Keratinocyte (primary cell): ENCODE results near the gene RAB4B. TPM values are rescaled to one million over a fixed set of nuclear protein-coding genes. Genes with fewer than 3 reads are reported as not detected.
"Not testable (repeated sequence)": the region's sequence is repeated elsewhere in the genome, so short reads cannot be mapped to it uniquely, and the experiment has no call there.

Experiments used
- DNase-seq: peaks from one replicate; pipeline ENCODE4 v3.0.0-alpha.2; 2011; ENCODE audit warnings: low read depth, missing footprints, low spot score
- FAIRE-seq: peaks from 2 replicates; lab custom pipeline; 2011; peaks lifted over from hg19 to GRCh38; lab: Jason Lieb, UNC
- H2AFZ ChIP-seq: 2 replicates; pipeline ENCODE4 v1.6.0; 2012; ENCODE audit warnings: low read length, control low read depth, inconsistent platforms; ENCODE audit not compliant: control insufficient read depth
- H3K27ac ChIP-seq: 2 replicates; pipeline ENCODE4 v1.5.1; 2011; ENCODE audit warnings: low read length; ENCODE audit not compliant: control insufficient read depth, insufficient read depth
- H3K27me3 ChIP-seq: 3 replicates; pipeline ENCODE4 v1.6.0; 2011; ENCODE audit warnings: low read length; ENCODE audit not compliant: control insufficient read depth, insufficient read depth; ENCODE audit errors: extremely low read depth
- H3K36me3 ChIP-seq, 2 experiments: 2 replicates in 1 of 2; 3 replicates in 1 of 2; pipeline ENCODE4 v1.5.1; 2011; ENCODE audit warnings: low read length in 2 of 2, mild to moderate bottlenecking in 1 of 2; ENCODE audit not compliant: control insufficient read depth in 2 of 2, insufficient read depth in 2 of 2; ENCODE audit errors: extremely low read depth in 1 of 2
- H3K4me1 ChIP-seq: 3 replicates; pipeline ENCODE4 v1.5.1; 2011; ENCODE audit warnings: low read length; ENCODE audit not compliant: control insufficient read depth, insufficient read depth; ENCODE audit errors: extremely low read depth
- H3K4me2 ChIP-seq: 3 replicates; pipeline ENCODE4 v1.6.0; 2011; ENCODE audit warnings: low read depth, low read length; ENCODE audit not compliant: control insufficient read depth, insufficient read depth; ENCODE audit errors: extremely low read depth
- H3K4me3 ChIP-seq, 3 experiments: fragments of 200-600 bp in 1 of 3; sonication (generic) in 1 of 3; 2 replicates in 2 of 3; 3 replicates in 1 of 3; pipeline ENCODE4 v1.5.1; 2011 to 2016; ENCODE audit warnings: low read length in 3 of 3, mild to moderate bottlenecking in 3 of 3, control low read depth in 2 of 3, inconsistent platforms in 1 of 3, low read depth in 1 of 3, mixed read lengths in 1 of 3, mixed run types in 1 of 3, moderate library complexity in 1 of 3; ENCODE audit not compliant: control insufficient read depth in 2 of 3, insufficient read depth in 2 of 3; ENCODE audit errors: extremely low read depth in 1 of 3
- H3K79me2 ChIP-seq: 2 replicates; pipeline ENCODE4 v1.6.0; 2012; ENCODE audit warnings: low read length; ENCODE audit not compliant: control insufficient read depth, insufficient read depth
- H3K9ac ChIP-seq: 3 replicates; pipeline ENCODE4 v1.6.0; 2011; ENCODE audit warnings: low read length; ENCODE audit not compliant: control insufficient read depth, insufficient read depth; ENCODE audit errors: extremely low read depth
- H3K9me1 ChIP-seq: 3 replicates; pipeline ENCODE4 v1.6.0; 2011; ENCODE audit warnings: low read length; ENCODE audit not compliant: control insufficient read depth, insufficient read depth; ENCODE audit errors: extremely low read depth
- H3K9me3 ChIP-seq: 2 replicates; pipeline ENCODE4 v1.5.1; 2012; ENCODE audit warnings: low read depth, low read length; ENCODE audit not compliant: control insufficient read depth
- H4K20me1 ChIP-seq: 3 replicates; pipeline ENCODE4 v1.6.0; 2011; ENCODE audit warnings: low read length; ENCODE audit not compliant: control insufficient read depth, insufficient read depth; ENCODE audit errors: extremely low read depth
- EZH2 ChIP-seq: IDR thresholded peaks from one replicate; pipeline ENCODE4 v1.6.1; 2012; ENCODE audit warnings: inconsistent platforms, mild to moderate bottlenecking, low read length, moderate library complexity
- dilution Hi-C: fragments of 300-500 bp; cut with MboI; formaldehyde crosslinking; loops from one replicate; pipeline ENCODE4 v1.7.0; 2020; ENCODE audit warnings: low sequenced_read_pairs; ENCODE audit not compliant: extremely low pct_ligation_motif_present
- polyA plus RNA-seq, 5 experiments: library from polyadenylated mRNA; depleted of rRNA in 3 of 5; stranded (reverse) in 3 of 5; stranded (forward) in 1 of 5; unstranded in 1 of 5; fragments of >200 nt; gene quantifications; 1 replicate in 1 of 5; 2 replicates in 3 of 5; 3 replicates in 1 of 5; pipeline versions ENCODE4 v1.2.1 to v1.2.3, GENCODE V29; 2011 to 2012; ENCODE audit warnings: missing spikeins in 2 of 5, low read depth in 1 of 5, low replicate concordance in 1 of 5
- TF ChIP-seq, protein P1 (sequence below), 3 experiments: IDR thresholded peaks in 1 of 3; conservative IDR thresholded peaks in 1 of 3; optimal IDR thresholded peaks in 1 of 3; 2 replicates in 2 of 3; 3 replicates in 1 of 3; pipeline versions ENCODE3 to v1.5.1; 2011; ENCODE audit warnings: low read length in 3 of 3, mild to moderate bottlenecking in 3 of 3, moderate library complexity in 2 of 3, control low read depth in 1 of 3, inconsistent platforms in 1 of 3; ENCODE audit not compliant: insufficient read depth in 2 of 3; ENCODE audit errors: extremely low read depth in 1 of 3

The RAB4B gene
- polyA plus RNA-seq, 1 donor (not counting 4 experiments of a cell fraction or from before 2014, with no cell fraction given), result 15.0 TPM

DNA sequence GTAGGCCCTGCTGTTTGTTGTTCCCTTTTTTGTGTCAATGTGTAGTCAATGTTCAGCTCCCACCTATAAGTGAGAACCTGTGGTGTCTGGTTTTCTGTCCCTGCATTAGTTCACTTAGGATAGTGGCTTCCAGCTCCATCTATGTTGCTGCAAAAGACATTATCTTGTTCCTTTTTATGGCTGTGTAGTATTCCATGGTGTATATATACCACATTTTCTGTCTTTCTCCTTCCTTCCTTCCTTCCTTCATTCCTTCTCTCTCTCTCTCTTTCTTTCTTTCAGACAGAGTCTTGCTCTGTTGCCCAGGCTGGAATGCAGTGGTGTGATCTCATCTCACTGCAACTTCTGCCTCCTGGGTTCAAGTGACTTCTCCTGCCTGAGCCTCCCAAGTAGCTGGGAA lies 51.2 kb downstream of the RAB4B start:
- H2AFZ ChIP-seq, result no peak overlapping the region
- DNase-seq, result no peak
- H3K27me3 ChIP-seq, result no peaks in the 10 kb centered on the region
- no peaks in the 10 kb centered on the region for H3K9me1 ChIP-seq
- no peak overlapping the region for H3K9ac ChIP-seq
- no peaks in the 10 kb centered on the region for H3K4me1 ChIP-seq
- no peaks in the 10 kb centered on the region for H3K79me2 ChIP-seq
- no peaks in the 10 kb centered on the region for H3K9me3 ChIP-seq
- FAIRE-seq, result no peak
- no peak overlapping the region for H3K27ac ChIP-seq
- H3K4me2 ChIP-seq, result no peak overlapping the region
- H3K4me3 ChIP-seq, result no peak overlapping the region
- TF ChIP-seq, protein P1, sequence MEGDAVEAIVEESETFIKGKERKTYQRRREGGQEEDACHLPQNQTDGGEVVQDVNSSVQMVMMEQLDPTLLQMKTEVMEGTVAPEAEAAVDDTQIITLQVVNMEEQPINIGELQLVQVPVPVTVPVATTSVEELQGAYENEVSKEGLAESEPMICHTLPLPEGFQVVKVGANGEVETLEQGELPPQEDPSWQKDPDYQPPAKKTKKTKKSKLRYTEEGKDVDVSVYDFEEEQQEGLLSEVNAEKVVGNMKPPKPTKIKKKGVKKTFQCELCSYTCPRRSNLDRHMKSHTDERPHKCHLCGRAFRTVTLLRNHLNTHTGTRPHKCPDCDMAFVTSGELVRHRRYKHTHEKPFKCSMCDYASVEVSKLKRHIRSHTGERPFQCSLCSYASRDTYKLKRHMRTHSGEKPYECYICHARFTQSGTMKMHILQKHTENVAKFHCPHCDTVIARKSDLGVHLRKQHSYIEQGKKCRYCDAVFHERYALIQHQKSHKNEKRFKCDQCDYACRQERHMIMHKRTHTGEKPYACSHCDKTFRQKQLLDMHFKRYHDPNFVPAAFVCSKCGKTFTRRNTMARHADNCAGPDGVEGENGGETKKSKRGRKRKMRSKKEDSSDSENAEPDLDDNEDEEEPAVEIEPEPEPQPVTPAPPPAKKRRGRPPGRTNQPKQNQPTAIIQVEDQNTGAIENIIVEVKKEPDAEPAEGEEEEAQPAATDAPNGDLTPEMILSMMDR (optimal IDR thresholded peaks at IDR 0.05 in 1 of 3, IDR thresholded peaks at IDR 0.05 in 1 of 3, conservative IDR thresholded peaks at IDR 0.05 in 1 of 3; ENCODE audit: extremely low read depth in 1 of 3, insufficient read depth in 2 of 3, low read length in 3 of 3), result no peak
- no peak for TF ChIP-seq EZH2
- no peaks in the 10 kb centered on the region for H4K20me1 ChIP-seq
- dilution Hi-C loops, result no loop called here
- H3K36me3 ChIP-seq, result peaks cover 0 to 3% of the 10 kb centered on the region in 2 experiments

DNA sequence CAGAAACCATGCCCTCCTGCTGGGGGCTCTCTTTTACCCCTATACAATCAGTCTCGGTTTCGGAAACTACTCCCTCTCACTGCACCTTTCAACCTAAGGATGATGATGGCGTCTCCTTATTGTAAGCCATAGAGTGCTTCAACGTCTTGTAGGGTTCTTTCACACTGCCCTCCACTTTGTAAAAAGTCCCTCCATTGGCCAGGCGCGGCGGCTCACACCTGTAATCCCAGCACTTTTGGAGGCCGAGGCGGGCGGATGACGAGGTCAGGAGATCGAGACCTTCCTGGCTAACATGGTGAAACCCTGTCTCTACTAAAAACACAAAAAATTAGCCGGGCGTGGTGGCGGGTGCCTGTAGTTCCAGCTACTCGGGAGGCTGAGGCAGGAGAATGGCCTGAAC lies 52.7 kb downstream of the RAB4B start:
- H3K27me3 ChIP-seq, H3K4me2 ChIP-seq, H4K20me1 ChIP-seq, H3K9me1 ChIP-seq, H3K4me3 ChIP-seq, H3K4me1 ChIP-seq, DNase-seq, H3K36me3 ChIP-seq, H3K79me2 ChIP-seq, FAIRE-seq, H3K27ac ChIP-seq, dilution Hi-C loops, H2AFZ ChIP-seq, H3K9me3 ChIP-seq, H3K9ac ChIP-seq: not testable (repeated sequence)
